ENCODE results near the gene FLNB. TPM values are rescaled to one million over a fixed set of nuclear protein-coding genes. Genes with fewer than 3 reads are reported as not detected.

FLNB gene
- total and polyA plus RNA-seq, 2 of the 8 experiments (the other 6 are each of a cell fraction or from before 2014, with no cell fraction given), result 72.3 to 118 TPM

DNA sequence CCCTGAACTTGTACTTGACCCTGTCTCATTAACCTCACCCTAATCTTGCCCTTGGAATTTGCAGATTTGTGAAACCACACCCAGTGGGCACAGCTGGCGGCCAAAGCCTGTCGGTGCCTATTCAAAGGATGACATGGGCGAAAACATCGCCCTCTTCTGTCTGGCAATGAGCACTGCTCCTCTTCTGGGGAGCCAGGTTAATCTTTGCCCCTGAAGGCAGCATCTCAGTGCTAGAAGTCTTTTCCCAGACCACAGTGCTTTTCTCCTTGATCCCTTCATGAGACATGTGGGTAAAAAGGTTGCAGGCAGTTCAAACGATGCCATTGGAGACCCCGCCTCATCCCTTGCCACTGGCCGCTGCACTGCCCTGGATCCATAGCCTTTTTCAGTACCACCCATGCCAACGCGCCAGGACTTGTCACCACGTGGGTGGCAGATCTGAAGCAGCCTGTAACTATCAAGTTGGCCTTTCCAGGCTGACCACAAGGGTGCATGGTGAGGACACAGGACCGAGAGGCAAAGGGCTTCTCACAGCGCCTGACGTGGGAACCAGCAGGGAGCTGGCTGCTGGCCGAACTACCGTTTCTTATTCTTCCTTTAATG lies 209.1 kb downstream of the FLNB start (continued):
- TF ChIP-seq, protein P1, sequence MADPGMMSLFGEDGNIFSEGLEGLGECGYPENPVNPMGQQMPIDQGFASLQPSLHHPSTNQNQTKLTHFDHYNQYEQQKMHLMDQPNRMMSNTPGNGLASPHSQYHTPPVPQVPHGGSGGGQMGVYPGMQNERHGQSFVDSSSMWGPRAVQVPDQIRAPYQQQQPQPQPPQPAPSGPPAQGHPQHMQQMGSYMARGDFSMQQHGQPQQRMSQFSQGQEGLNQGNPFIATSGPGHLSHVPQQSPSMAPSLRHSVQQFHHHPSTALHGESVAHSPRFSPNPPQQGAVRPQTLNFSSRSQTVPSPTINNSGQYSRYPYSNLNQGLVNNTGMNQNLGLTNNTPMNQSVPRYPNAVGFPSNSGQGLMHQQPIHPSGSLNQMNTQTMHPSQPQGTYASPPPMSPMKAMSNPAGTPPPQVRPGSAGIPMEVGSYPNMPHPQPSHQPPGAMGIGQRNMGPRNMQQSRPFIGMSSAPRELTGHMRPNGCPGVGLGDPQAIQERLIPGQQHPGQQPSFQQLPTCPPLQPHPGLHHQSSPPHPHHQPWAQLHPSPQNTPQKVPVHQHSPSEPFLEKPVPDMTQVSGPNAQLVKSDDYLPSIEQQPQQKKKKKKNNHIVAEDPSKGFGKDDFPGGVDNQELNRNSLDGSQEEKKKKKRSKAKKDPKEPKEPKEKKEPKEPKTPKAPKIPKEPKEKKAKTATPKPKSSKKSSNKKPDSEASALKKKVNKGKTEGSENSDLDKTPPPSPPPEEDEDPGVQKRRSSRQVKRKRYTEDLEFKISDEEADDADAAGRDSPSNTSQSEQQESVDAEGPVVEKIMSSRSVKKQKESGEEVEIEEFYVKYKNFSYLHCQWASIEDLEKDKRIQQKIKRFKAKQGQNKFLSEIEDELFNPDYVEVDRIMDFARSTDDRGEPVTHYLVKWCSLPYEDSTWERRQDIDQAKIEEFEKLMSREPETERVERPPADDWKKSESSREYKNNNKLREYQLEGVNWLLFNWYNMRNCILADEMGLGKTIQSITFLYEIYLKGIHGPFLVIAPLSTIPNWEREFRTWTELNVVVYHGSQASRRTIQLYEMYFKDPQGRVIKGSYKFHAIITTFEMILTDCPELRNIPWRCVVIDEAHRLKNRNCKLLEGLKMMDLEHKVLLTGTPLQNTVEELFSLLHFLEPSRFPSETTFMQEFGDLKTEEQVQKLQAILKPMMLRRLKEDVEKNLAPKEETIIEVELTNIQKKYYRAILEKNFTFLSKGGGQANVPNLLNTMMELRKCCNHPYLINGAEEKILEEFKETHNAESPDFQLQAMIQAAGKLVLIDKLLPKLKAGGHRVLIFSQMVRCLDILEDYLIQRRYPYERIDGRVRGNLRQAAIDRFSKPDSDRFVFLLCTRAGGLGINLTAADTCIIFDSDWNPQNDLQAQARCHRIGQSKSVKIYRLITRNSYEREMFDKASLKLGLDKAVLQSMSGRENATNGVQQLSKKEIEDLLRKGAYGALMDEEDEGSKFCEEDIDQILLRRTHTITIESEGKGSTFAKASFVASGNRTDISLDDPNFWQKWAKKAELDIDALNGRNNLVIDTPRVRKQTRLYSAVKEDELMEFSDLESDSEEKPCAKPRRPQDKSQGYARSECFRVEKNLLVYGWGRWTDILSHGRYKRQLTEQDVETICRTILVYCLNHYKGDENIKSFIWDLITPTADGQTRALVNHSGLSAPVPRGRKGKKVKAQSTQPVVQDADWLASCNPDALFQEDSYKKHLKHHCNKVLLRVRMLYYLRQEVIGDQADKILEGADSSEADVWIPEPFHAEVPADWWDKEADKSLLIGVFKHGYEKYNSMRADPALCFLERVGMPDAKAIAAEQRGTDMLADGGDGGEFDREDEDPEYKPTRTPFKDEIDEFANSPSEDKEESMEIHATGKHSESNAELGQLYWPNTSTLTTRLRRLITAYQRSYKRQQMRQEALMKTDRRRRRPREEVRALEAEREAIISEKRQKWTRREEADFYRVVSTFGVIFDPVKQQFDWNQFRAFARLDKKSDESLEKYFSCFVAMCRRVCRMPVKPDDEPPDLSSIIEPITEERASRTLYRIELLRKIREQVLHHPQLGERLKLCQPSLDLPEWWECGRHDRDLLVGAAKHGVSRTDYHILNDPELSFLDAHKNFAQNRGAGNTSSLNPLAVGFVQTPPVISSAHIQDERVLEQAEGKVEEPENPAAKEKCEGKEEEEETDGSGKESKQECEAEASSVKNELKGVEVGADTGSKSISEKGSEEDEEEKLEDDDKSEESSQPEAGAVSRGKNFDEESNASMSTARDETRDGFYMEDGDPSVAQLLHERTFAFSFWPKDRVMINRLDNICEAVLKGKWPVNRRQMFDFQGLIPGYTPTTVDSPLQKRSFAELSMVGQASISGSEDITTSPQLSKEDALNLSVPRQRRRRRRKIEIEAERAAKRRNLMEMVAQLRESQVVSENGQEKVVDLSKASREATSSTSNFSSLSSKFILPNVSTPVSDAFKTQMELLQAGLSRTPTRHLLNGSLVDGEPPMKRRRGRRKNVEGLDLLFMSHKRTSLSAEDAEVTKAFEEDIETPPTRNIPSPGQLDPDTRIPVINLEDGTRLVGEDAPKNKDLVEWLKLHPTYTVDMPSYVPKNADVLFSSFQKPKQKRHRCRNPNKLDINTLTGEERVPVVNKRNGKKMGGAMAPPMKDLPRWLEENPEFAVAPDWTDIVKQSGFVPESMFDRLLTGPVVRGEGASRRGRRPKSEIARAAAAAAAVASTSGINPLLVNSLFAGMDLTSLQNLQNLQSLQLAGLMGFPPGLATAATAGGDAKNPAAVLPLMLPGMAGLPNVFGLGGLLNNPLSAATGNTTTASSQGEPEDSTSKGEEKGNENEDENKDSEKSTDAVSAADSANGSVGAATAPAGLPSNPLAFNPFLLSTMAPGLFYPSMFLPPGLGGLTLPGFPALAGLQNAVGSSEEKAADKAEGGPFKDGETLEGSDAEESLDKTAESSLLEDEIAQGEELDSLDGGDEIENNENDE (IDR thresholded peaks at IDR 0.05; ENCODE audit: insufficient replicate concordance, low read length), result no peak
- peak; percentile 45 for TF ChIP-seq CTBP2 (IDR thresholded peaks at IDR 0.05; ENCODE audit: borderline replicate concordance, insufficient read depth, insufficient read length, low read length)
- TF ChIP-seq SAP30 (IDR thresholded peaks at IDR 0.05; ENCODE audit: insufficient read depth, insufficient replicate concordance, low read length), result peak; percentile 69
- TF ChIP-seq HDAC2 (IDR thresholded peaks at IDR 0.05; ENCODE audit: borderline replicate concordance in 1 of 2, low read depth in 2 of 2, low read length in 2 of 2), result 0 out of 4 replicates have a peak, but pooled peaks of 1 of the 2 experiments have one; percentile 27
- peak; percentile 46 for TF ChIP-seq KDM4A (IDR thresholded peaks at IDR 0.05; ENCODE audit: low read depth, low read length, severe bottlenecking)
- TF ChIP-seq TEAD4 (IDR thresholded peaks at IDR 0.05; ENCODE audit: low read depth, low read length), result peak; percentile 86
- TF ChIP-seq SUZ12 (IDR thresholded peaks at IDR 0.05; ENCODE audit: low read length), result no peak
- TF ChIP-seq, protein P2, sequence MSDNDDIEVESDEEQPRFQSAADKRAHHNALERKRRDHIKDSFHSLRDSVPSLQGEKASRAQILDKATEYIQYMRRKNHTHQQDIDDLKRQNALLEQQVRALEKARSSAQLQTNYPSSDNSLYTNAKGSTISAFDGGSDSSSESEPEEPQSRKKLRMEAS (IDR thresholded peaks at IDR 0.05), result peak; percentile 81
- TF ChIP-seq CHD1 (IDR thresholded peaks at IDR 0.05; ENCODE audit: low read depth, low read length), result no peak
